Lung (tissue), 12 donors: ENCODE data around the gene PIEZO1. TPM values are rescaled to one million over a fixed set of nuclear protein-coding genes. Genes with fewer than 3 reads are reported as not detected.

Experiments used
- ATAC-seq: fragments of 200-7000 bp; cut with Tn5 transposase; one replicate; pipeline ENCODE4 v1.9.1; 2020; ENCODE audit warnings: moderate number of reproducible peaks; ENCODE audit not compliant: insufficient read depth, low FRiP score
- DNase-seq, 3 donors: peaks; one replicate each; pipeline ENCODE4 v3.0.0-alpha.2; 2013 to 2017
- H3K27ac ChIP-seq, 2 donors: one replicate each; pipeline ENCODE4 v1.5.1; 2013; ENCODE audit warnings: mild to moderate bottlenecking in 2 of 2, moderate library complexity in 2 of 2, control low read depth in 1 of 2, inconsistent platforms in 1 of 2, low read depth in 1 of 2, low read length in 1 of 2
- H3K27me3 ChIP-seq, 3 donors: one replicate each; pipeline ENCODE4 v1.5.1; 2013; ENCODE audit warnings: low read length in 2 of 3; ENCODE audit not compliant: control insufficient read depth in 3 of 3, insufficient read depth in 3 of 3
- H3K36me3 ChIP-seq, 4 donors: one replicate each; pipeline ENCODE4 v1.5.1; 2013; ENCODE audit warnings: low read length in 4 of 4, mild to moderate bottlenecking in 1 of 4, moderate library complexity in 1 of 4; ENCODE audit not compliant: control insufficient read depth in 4 of 4, insufficient read depth in 4 of 4
- H3K4me1 ChIP-seq, 5 donors: one replicate each; pipeline ENCODE4 v1.5.1; 2013; ENCODE audit warnings: low read length in 5 of 5, mild to moderate bottlenecking in 2 of 5, moderate library complexity in 1 of 5; ENCODE audit not compliant: control insufficient read depth in 5 of 5, insufficient read depth in 5 of 5
- H3K4me3 ChIP-seq: one replicate; pipeline ENCODE4 v1.5.1; 2013; ENCODE audit warnings: mild to moderate bottlenecking, control low read depth, moderate library complexity
- H3K9ac ChIP-seq, 2 donors: one replicate each; pipeline ENCODE4 v1.5.1; 2013; ENCODE audit warnings: low read length in 2 of 2, control low read depth in 1 of 2; ENCODE audit not compliant: insufficient read depth in 1 of 2
- H3K9me3 ChIP-seq, 4 donors: one replicate each; pipeline ENCODE4 v1.5.1; 2013; ENCODE audit warnings: low read length in 3 of 4, mild to moderate bottlenecking in 1 of 4, moderate library complexity in 1 of 4; ENCODE audit not compliant: control insufficient read depth in 4 of 4, insufficient read depth in 3 of 4
- CTCF ChIP-seq: IDR thresholded peaks from 2 replicates; pipeline ENCODE4 v1.5.1; 2012; ENCODE audit warnings: mild to moderate bottlenecking; ENCODE audit errors: control extremely low read depth, extremely low read depth
- WGBS, 2 donors: extraction: QIAGEN DNeasy Blood & Tissue Kit; methylation state at CpG; one replicate each; pipeline ENCODE4 v1.1.7; 2013; 5-methylcytosine and 5-hydroxymethylcytosine counted together
- polyA plus RNA-seq, 2 donors: library from polyadenylated mRNA; stranded (reverse); fragments of 200-250 nt; gene quantifications; one replicate each; pipeline ENCODE4 v1.2.1, GENCODE V29; 2013
- total RNA-seq, 2 donors: library from RNA; depleted of rRNA in 1 of 2; stranded (reverse); fragments of >200 nt in 1 of 2; gene quantifications; one replicate each; pipeline ENCODE4 v1.2.1, GENCODE V29; 2014 to 2021
- donor health status: control.
- donor health status: control.
- donor health status: Bipolar disorder and iron deficiency.
- donor health status: healthy.
- donor health status: DM: yes; HTN: yes; CAD: no.

The PIEZO1 gene
- total and polyA plus RNA-seq, 4 donors, result 113 to 207 (median 190) TPM

DNA sequence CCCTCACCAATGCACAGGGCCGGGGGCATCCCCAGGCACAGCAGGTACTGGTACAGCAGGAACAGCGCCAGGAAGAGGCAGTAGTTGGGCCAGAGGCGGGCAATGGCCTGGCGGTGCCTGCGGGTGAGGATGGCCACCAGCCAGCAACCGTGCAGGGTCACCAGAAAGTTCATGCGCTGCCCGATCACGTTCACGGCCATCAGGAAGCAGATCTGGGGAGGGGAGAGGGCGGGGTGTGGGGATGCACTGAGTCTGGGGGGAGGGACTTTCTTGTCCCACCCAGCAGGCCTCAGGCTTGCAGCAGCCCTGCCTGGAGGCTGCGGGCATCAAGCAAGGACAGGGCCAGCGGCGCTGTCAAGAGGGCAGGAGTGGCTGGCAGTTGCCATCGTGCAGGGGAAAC, 53.3 kb downstream of the PIEZO1 start:
- ATAC-seq (no peak), DNase-seq (no peak)
- H3K9ac ChIP-seq, result no peak overlapping the region
- H3K36me3 ChIP-seq, result peaks cover 0 to 80% (median 21%) of the 10 kb centered on the region in 4 donors
- H3K4me1 ChIP-seq, result no peaks in the 10 kb centered on the region
- no peak for TF ChIP-seq CTCF
- no peaks in the 10 kb centered on the region for H3K27me3 ChIP-seq
- WGBS, 2 donors, result 79 to 85% methylated on average over 15 of the region's 15 CpGs
- no peaks in the 10 kb centered on the region for H3K9me3 ChIP-seq
- no peak overlapping the region for H3K4me3 ChIP-seq
- no peak overlapping the region for H3K27ac ChIP-seq

DNA sequence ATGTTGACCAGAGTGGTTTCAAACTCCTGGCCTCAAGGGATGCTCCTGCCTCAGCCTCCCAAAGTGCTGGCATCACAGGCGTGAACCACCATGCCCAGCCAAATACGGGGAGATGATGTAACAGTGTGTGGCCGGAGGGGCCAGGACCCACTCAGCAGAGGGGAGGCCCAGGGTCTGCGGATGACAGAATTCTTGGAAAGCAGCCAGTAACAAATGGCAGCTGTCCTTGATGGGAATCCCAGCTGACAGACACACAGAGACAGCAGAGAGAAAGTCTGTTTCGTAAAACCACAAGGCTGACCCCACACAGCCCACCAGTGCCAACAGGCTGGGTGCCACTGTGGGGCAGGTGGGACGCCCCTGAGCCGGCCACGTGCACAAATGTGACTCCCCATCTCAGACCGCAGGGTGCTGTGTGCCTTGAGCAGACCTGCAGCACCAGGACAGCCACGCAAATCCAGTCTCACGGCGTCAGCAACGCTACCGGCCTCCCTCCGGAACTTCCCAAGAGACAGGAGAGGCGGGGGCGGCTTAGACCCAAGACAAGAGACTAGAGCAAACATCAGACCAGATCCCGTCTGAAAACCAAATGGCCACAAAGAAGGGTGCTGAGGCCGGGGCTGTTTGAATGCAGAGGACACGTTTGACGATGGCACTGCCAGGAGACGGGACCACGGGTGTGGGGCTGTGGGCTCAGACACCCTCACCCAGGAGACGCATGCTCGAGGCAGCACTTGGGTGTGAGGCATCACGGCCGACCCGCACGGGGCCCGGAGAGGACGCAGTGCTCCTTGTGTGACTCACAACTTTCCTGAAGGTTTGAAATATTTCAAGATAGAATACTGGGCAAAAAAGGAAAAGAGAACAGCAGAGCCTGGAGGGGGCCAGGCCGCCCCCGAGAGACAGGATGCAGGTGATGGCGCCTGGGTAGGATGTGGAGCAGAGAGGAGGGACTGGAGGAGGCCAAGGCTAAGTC, 54.1 kb downstream of the PIEZO1 start:
- no peak overlapping the region for H3K9ac ChIP-seq
- H3K27me3 ChIP-seq, result no peaks in the 10 kb centered on the region
- DNase-seq (peak; percentile 34 to 53 (median 41)), ATAC-seq (no peak)
- 87 to 90% methylated on average over 34 of the region's 34 CpGs for WGBS, 2 donors
- H3K4me1 ChIP-seq, result no peaks in the 10 kb centered on the region
- no peaks in the 10 kb centered on the region for H3K9me3 ChIP-seq
- TF ChIP-seq CTCF, result no peak
- H3K36me3 ChIP-seq, result peaks cover 0 to 81% (median 21%) of the 10 kb centered on the region in 4 donors
- H3K4me3 ChIP-seq, result no peak overlapping the region
- no peak overlapping the region for H3K27ac ChIP-seq

DNA sequence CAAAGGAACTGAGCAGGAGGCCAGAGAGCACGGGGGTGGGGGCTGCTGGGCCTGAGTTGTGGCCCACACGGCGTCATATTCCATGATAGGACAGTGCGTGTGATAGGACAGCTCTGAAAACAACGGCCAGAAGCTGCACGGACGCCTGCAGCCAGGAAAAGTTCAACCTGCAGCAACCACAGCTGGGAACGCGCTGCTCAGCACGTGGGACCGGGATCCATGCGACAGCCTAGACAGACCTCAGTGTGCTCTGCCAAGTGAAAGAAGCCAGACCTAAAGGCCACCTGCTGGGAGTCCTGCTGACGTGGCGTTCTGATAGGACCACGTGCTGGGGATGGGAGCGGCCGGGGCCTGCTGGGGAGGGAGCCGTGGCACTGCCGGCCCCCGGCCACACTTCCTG, 57.1 kb downstream of the PIEZO1 start:
- Histone ChIP-seq H3K27ac (no peak overlapping the region), H3K36me3 (peaks cover 0 to 79% (median 14%) of the 10 kb centered on the region in 4 donors), H3K9ac (no peak overlapping the region), H3K4me1 (no peaks in the 10 kb centered on the region), H3K4me3 (no peak overlapping the region), H3K9me3 (no peaks in the 10 kb centered on the region), H3K27me3 (no peaks in the 10 kb centered on the region)
- ATAC-seq (no peak), DNase-seq (no peak)
- no peak for TF ChIP-seq CTCF
- WGBS, 2 donors, result 86 to 92% methylated on average over 20 of the region's 20 CpGs
